CD4-positive, CD25-positive, alpha-beta regulatory T cell (primary cell): Measurements from ENCODE around the gene SPINK14. TPM values are rescaled to one million over a fixed set of nuclear protein-coding genes. Genes with fewer than 3 reads are reported as not detected.

Source experiments
- ATAC-seq, 2 donors: fragments of 150-1000 bp; cut with Tn5 transposase; one replicate each; pipeline ENCODE4 v1.10.0; 2021; ENCODE audit warnings: low read depth in 2 of 2, moderate number of reproducible peaks in 2 of 2, moderate library complexity in 1 of 2
- DNase-seq, 3 donors: peaks; one replicate each; pipeline versions ENCODE4 v3.0.0 to v3.0.0-alpha.2; 2012 to 2022; ENCODE audit warnings: mixed read lengths in 1 of 3
- H3K27ac ChIP-seq: one replicate; pipeline ENCODE4 v1.7.0; 2013; ENCODE audit warnings: mild to moderate bottlenecking, low read length; ENCODE audit not compliant: insufficient read depth, poor library complexity, severe bottlenecking
- H3K27me3 ChIP-seq: one replicate; pipeline ENCODE4 v1.7.0; 2013; ENCODE audit warnings: low read length; ENCODE audit not compliant: control insufficient read depth, insufficient read depth
- H3K36me3 ChIP-seq: one replicate; pipeline ENCODE4 v1.7.0; 2013; ENCODE audit warnings: mild to moderate bottlenecking, low read length, moderate library complexity; ENCODE audit not compliant: control insufficient read depth, insufficient read depth
- H3K4me1 ChIP-seq: 2 replicates; pipeline ENCODE4 v1.7.0; 2013; ENCODE audit warnings: mild to moderate bottlenecking, low read length; ENCODE audit not compliant: insufficient read depth, control insufficient read depth, poor library complexity, severe bottlenecking
- H3K4me3 ChIP-seq: one replicate; pipeline ENCODE4 v1.7.0; 2013; ENCODE audit warnings: low read depth, mild to moderate bottlenecking, low read length, moderate library complexity
- H3K9me3 ChIP-seq, 2 experiments: 1 replicate in 1 of 2; 2 replicates in 1 of 2; pipeline ENCODE4 v1.7.0; 2013; ENCODE audit warnings: low read length in 2 of 2, mild to moderate bottlenecking in 1 of 2, moderate library complexity in 1 of 2; ENCODE audit not compliant: control insufficient read depth in 2 of 2
- H3K27ac Mint-ChIP-seq, 3 donors: one replicate each; pipeline ENCODE4 v1.8.0; 2020 to 2022; ENCODE audit warnings: mild to moderate bottlenecking in 3 of 3, mixed read lengths in 3 of 3, moderate library complexity in 2 of 3
- H3K27me3 Mint-ChIP-seq: one replicate; pipeline ENCODE4 v1.8.0; 2022; ENCODE audit warnings: mild to moderate bottlenecking, mixed read lengths
- H3K36me3 Mint-ChIP-seq: one replicate; pipeline ENCODE4 v1.8.0; 2020; ENCODE audit warnings: mixed read lengths
- H3K4me1 Mint-ChIP-seq, 4 donors: one replicate each; pipeline ENCODE4 v1.8.0; 2020 to 2022; ENCODE audit warnings: mixed read lengths in 4 of 4, mild to moderate bottlenecking in 1 of 4
- H3K4me3 Mint-ChIP-seq, 4 donors: one replicate each; pipeline ENCODE4 v1.8.0; 2020 to 2022; ENCODE audit warnings: mild to moderate bottlenecking in 4 of 4, mixed read lengths in 4 of 4, moderate library complexity in 3 of 4
- H3K9me3 Mint-ChIP-seq, 7 donors: one replicate each; pipeline ENCODE4 v1.8.0; 2020 to 2022; ENCODE audit warnings: mixed read lengths in 7 of 7, mild to moderate bottlenecking in 3 of 7, moderate library complexity in 2 of 7
- polyA plus RNA-seq, 4 donors: library from polyadenylated mRNA; unstranded; fragments of 300-500 nt; fragmentation: Illumina TruSeq; gene quantifications; one replicate each; pipeline ENCODE4 v1.2.3, GENCODE V29; 2021
- total RNA-seq: library from RNA; stranded (reverse); gene quantifications from one replicate; pipeline ENCODE4 v1.2.3, GENCODE V29; 2022

The SPINK14 gene
- total and polyA plus RNA-seq, 5 donors from 2014 or later, result not detected

DNA sequence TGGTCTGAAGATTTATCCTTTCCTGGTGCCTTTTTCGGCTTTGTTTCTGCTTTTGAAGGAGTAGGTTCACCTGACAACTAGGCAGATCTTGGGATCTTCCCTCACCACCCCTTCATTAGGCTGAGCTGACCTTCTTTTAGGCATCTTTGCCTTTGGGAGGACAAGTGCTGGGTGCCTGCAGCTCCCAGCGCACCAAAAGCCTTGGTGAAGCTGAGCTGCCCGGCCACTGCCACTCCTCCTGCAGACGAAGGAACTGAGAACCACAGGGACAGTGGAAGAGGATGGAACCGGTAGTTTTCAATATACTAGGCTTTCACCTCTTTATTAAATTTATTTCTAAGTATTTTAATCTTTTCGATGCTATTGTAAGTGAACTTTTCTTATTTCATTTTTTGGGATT, 53.2 kb downstream of the SPINK14 start:
- Histone ChIP-seq H3K4me3 (no peak overlapping the region), H3K27ac (no peak overlapping the region), H3K36me3 (no peaks in the 10 kb centered on the region), H3K4me1 (no peaks in the 10 kb centered on the region), H3K9me3 (no peaks in the 10 kb centered on the region), H3K27me3 (no peaks in the 10 kb centered on the region)
- Mint-ChIP-seq H3K4me3 (no peak overlapping the region), H3K27me3 (peaks cover 4% of the 10 kb centered on the region), H3K9me3 (peaks cover 0 to 3% (median 1%) of the 10 kb centered on the region in 7 donors), H3K36me3 (no peaks in the 10 kb centered on the region), H3K27ac (no peak overlapping the region), H3K4me1 (no peaks in the 10 kb centered on the region)
- no peak for ATAC-seq
- DNase-seq, result no peak

- Histone ChIP-seq H3K27me3 (no peaks in the 10 kb centered on the region), H3K4me1 (no peaks in the 10 kb centered on the region), H3K27ac (no peak overlapping the region), H3K4me3 (no peak overlapping the region), H3K9me3 (no peaks in the 10 kb centered on the region), H3K36me3 (no peaks in the 10 kb centered on the region)
- Mint-ChIP-seq H3K9me3 (peaks cover 0 to 3% (median 1%) of the 10 kb centered on the region in 7 donors), H3K27me3 (no peaks in the 10 kb centered on the region), H3K36me3 (no peaks in the 10 kb centered on the region), H3K27ac (no peak overlapping the region), H3K4me3 (no peak overlapping the region), H3K4me1 (no peaks in the 10 kb centered on the region)
- DNase-seq, result no peak
- no peak for ATAC-seq
These were observed 55.9 kb downstream of the SPINK14 start for GRCh38 chr5:148224117-148224742.

Other genes starting within 250 kb of the SPINK14 start
- gene SPINK5, start 104.6 kb upstream of the SPINK14 start, total RNA-seq, result not detected
- not detected for gene SPINK5, start 104.6 kb upstream of the SPINK14 start, polyA plus RNA-seq
- not detected for gene SPINK6, start 34.5 kb downstream of the SPINK14 start, total RNA-seq
- not detected for gene SPINK6, start 34.5 kb downstream of the SPINK14 start, polyA plus RNA-seq
- not detected for gene MARCOL, start 70.0 kb downstream of the SPINK14 start, total RNA-seq
- gene MARCOL, start 70.0 kb downstream of the SPINK14 start, polyA plus RNA-seq, result not detected
- not detected for gene SPINK13, start 100.2 kb downstream of the SPINK14 start, total RNA-seq
- gene SPINK13, start 100.2 kb downstream of the SPINK14 start, polyA plus RNA-seq, result not detected
- gene SPINK7, start 143.9 kb downstream of the SPINK14 start, total RNA-seq, result not detected
- gene SPINK7, start 143.9 kb downstream of the SPINK14 start, polyA plus RNA-seq, result not detected
- gene SPINK9, start 167.0 kb downstream of the SPINK14 start, total RNA-seq, result not detected
- gene SPINK9, start 167.0 kb downstream of the SPINK14 start, polyA plus RNA-seq, result not detected
- gene FBXO38, start 215.4 kb downstream of the SPINK14 start, total RNA-seq, result 54.6 TPM
- 10 to 100 TPM; 16.0 to 31.4 (median 19.8) TPM for gene FBXO38, start 215.4 kb downstream of the SPINK14 start, polyA plus RNA-seq